HepG2 (cell line): ENCODE data around the gene CNPPD1. TPM values are rescaled to one million over a fixed set of nuclear protein-coding genes. Genes with fewer than 3 reads are reported as not detected.

Source experiments
- ARID2 ChIP-seq: sonication (generic); formaldehyde crosslinking; IDR thresholded peaks from 2 replicates; pipeline ENCODE4 v1.8.1; 2022; ENCODE audit warnings: mild to moderate bottlenecking, missing genetic modification reagents, borderline replicate concordance
- CREB1 ChIP-seq, 2 experiments: fragments of 450-650 bp in 1 of 2; IDR thresholded peaks; 2 replicates each; pipeline ENCODE4 v1.6.1; 2016 to 2017; ENCODE audit warnings: control low read depth in 1 of 2, mild to moderate bottlenecking in 1 of 2, missing compliant biosample characterization in 1 of 2, missing genetic modification characterization in 1 of 2
- ELF1 ChIP-seq: sonication (generic); formaldehyde crosslinking; IDR thresholded peaks from 2 replicates; pipeline ENCODE4 v1.4.0; 2020; ENCODE audit warnings: missing genetic modification reagents
- KMT2B ChIP-seq: IDR thresholded peaks from 2 replicates; pipeline ENCODE4 v1.6.1; 2016; ENCODE audit warnings: missing genetic modification reagents, missing compliant biosample characterization
- NFKB2 ChIP-seq: sonication (generic); formaldehyde crosslinking; IDR thresholded peaks from 2 replicates; pipeline ENCODE4 v1.4.0; 2020; ENCODE audit warnings: missing genetic modification reagents, borderline replicate concordance
- ZFP36L1 ChIP-seq: sonication (generic); formaldehyde crosslinking; IDR thresholded peaks from 2 replicates; pipeline ENCODE4 v1.8.0; 2022; ENCODE audit warnings: mild to moderate bottlenecking, missing genetic modification reagents, moderate library complexity
- ZNF264 ChIP-seq: sonication (generic); formaldehyde crosslinking; IDR thresholded peaks from 2 replicates; pipeline ENCODE4 v1.4.0; 2020; ENCODE audit warnings: missing genetic modification reagents
- polyA plus RNA-seq, 8 experiments: library from polyadenylated mRNA; depleted of rRNA in 3 of 8; stranded (reverse) in 7 of 8; unstranded in 1 of 8; fragments of >200 nt; fragmentation: Illumina TruSeq in 4 of 8; extraction: Trizol in 4 of 8; gene quantifications; 2 replicates each; pipeline versions ENCODE4 v1.2.1 to v1.2.3, GENCODE V29; 2011 to 2016; ENCODE audit warnings: low read depth in 4 of 8, missing spikeins in 1 of 8, mixed read lengths in 1 of 8; ENCODE audit not compliant: insufficient read depth in 1 of 8
- total RNA-seq, 5 experiments: library from RNA; depleted of rRNA; stranded (reverse); fragments of >200 nt; fragmentation: Illumina TruSeq; extraction: Trizol; gene quantifications; 2 replicates each; pipeline ENCODE4 v1.2.3, GENCODE V29; 2016; ENCODE audit warnings: low read depth in 1 of 5
- TF ChIP-seq, protein P1 (sequence below): sonication (generic); formaldehyde crosslinking; IDR thresholded peaks from 2 replicates; pipeline ENCODE4 v1.5.0; 2020; ENCODE audit warnings: mild to moderate bottlenecking, missing genetic modification reagents
- TF ChIP-seq, protein P2 (sequence below): sonication (generic); formaldehyde crosslinking; IDR thresholded peaks from 2 replicates; pipeline ENCODE4 v1.4.0; 2020; ENCODE audit warnings: missing genetic modification reagents
- TF ChIP-seq, protein P3 (sequence below): IDR thresholded peaks from 2 replicates; pipeline ENCODE4 v1.6.1; 2016; ENCODE audit warnings: low read depth, borderline replicate concordance
- TF ChIP-seq, protein P4 (sequence below): sonication (generic); formaldehyde crosslinking; IDR thresholded peaks from 2 replicates; pipeline ENCODE4 v1.4.0; 2020; ENCODE audit warnings: mild to moderate bottlenecking, missing genetic modification reagents
- TF ChIP-seq, protein P5 (sequence below): sonication (generic); formaldehyde crosslinking; IDR thresholded peaks from 2 replicates; pipeline ENCODE4 v1.4.0; 2020; ENCODE audit warnings: missing genetic modification reagents
- TF ChIP-seq, protein P6 (sequence below): sonication (generic); formaldehyde crosslinking; IDR thresholded peaks from 2 replicates; pipeline ENCODE4 v1.4.0; 2020; ENCODE audit warnings: mild to moderate bottlenecking, missing genetic modification reagents
- TF ChIP-seq, protein P7 (sequence below): sonication (generic); formaldehyde crosslinking; IDR thresholded peaks from 2 replicates; pipeline ENCODE4 v1.4.0; 2020; ENCODE audit warnings: missing genetic modification reagents
- TF ChIP-seq, protein P8 (sequence below): sonication (generic); formaldehyde crosslinking; IDR thresholded peaks from 2 replicates; pipeline ENCODE4 v1.4.0; 2020; ENCODE audit warnings: missing genetic modification reagents

CNPPD1 gene
- total and polyA plus RNA-seq, 2 of the 13 experiments (the other 11 are each of a cell fraction or from before 2014, with no cell fraction given): 35.5 to 49.4 TPM

DNA sequence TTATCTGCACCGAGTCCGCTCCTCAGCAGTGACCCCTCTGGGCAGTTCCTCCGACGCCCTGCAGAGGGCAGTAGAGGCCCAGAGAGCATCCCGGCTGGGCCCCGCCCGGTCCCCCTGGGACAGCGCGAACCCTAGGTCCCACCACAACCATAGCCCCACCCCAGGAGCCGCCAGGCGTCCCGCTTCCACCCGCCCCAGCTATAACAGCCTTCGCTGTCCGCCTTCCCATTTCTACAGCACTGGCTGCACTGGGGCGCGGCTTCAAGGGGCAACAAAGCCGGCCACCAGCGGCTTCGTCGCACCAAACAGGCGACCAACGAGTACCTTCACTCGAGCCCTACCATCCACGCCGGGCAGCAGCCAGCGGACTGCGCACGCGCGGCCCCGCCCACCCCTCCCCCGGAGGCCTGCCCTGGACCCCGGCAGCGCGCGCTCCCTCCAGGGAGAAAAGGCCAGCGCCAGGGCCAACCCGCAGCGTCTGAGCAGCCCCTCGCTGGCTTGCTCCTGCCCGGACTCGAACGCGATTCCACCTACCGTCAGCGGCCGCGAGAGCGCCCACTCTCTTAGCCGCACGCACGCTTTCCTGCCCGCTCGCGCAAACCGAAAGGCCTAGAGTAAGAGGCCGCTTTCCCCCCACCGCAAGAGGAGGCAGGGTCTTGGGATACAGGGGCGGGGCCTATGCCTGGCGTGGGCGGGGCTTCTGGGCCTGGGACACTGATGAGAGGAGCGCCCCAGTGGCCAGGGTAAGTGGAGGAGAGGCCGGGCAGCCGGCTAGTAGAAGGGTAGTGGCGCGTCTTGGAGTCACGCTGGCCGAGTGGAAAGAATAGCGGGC, 16.3 kb downstream of the CNPPD1 start, which contains the start of gene NHEJ1 (continued):
- TF ChIP-seq, protein P1, sequence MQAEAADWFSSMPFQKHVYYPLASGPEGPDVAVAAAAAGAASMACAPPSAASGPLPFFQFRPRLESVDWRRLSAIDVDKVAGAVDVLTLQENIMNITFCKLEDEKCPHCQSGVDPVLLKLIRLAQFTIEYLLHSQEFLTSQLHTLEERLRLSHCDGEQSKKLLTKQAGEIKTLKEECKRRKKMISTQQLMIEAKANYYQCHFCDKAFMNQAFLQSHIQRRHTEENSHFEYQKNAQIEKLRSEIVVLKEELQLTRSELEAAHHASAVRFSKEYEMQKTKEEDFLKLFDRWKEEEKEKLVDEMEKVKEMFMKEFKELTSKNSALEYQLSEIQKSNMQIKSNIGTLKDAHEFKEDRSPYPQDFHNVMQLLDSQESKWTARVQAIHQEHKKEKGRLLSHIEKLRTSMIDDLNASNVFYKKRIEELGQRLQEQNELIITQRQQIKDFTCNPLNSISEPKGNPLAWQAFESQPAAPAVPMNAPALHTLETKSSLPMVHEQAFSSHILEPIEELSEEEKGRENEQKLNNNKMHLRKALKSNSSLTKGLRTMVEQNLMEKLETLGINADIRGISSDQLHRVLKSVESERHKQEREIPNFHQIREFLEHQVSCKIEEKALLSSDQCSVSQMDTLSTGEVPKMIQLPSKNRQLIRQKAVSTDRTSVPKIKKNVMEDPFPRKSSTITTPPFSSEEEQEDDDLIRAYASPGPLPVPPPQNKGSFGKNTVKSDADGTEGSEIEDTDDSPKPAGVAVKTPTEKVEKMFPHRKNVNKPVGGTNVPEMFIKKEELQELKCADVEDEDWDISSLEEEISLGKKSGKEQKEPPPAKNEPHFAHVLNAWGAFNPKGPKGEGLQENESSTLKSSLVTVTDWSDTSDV: 0 out of 2 replicates have a peak, but pooled peaks have one; percentile 65
- TF ChIP-seq, protein P2, sequence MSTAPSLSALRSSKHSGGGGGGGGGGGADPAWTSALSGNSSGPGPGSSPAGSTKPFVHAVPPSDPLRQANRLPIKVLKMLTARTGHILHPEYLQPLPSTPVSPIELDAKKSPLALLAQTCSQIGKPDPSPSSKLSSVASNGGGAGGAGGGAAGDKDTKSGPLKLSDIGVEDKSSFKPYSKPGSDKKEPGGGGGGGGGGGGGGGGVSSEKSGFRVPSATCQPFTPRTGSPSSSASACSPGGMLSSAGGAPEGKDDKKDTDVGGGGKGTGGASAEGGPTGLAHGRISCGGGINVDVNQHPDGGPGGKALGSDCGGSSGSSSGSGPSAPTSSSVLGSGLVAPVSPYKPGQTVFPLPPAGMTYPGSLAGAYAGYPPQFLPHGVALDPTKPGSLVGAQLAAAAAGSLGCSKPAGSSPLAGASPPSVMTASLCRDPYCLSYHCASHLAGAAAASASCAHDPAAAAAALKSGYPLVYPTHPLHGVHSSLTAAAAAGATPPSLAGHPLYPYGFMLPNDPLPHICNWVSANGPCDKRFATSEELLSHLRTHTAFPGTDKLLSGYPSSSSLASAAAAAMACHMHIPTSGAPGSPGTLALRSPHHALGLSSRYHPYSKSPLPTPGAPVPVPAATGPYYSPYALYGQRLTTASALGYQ: peak; percentile 48; the same call in 1 of the 2 replicates
- TF ChIP-seq ZFP36L1 (CRISPR knock-in tag) (peak; percentile 63; the same call in 1 of the 2 replicates), CREB1 (IDR thresholded peaks at IDR 0.05) (no peak), CREB1 (CRISPR knock-in tag; IDR thresholded peaks at IDR 0.05) (no peak), ZNF264 (CRISPR knock-in tag) (peak; percentile 83; the same call in 1 of the 2 replicates), NFKB2 (CRISPR knock-in tag) (peak; percentile 91; the same call in 1 of the 2 replicates), ELF1 (CRISPR knock-in tag) (peak; percentile 61), ARID2 (CRISPR knock-in tag) (peak; percentile 99), KMT2B (CRISPR knock-in tag) (peak; percentile 84)
- TF ChIP-seq, protein P3, sequence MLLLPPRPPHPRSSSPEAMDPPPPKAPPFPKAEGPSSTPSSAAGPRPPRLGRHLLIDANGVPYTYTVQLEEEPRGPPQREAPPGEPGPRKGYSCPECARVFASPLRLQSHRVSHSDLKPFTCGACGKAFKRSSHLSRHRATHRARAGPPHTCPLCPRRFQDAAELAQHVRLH (CRISPR knock-in tag): peak; percentile 84; the same call in 1 of the 2 replicates
- TF ChIP-seq, protein P4, sequence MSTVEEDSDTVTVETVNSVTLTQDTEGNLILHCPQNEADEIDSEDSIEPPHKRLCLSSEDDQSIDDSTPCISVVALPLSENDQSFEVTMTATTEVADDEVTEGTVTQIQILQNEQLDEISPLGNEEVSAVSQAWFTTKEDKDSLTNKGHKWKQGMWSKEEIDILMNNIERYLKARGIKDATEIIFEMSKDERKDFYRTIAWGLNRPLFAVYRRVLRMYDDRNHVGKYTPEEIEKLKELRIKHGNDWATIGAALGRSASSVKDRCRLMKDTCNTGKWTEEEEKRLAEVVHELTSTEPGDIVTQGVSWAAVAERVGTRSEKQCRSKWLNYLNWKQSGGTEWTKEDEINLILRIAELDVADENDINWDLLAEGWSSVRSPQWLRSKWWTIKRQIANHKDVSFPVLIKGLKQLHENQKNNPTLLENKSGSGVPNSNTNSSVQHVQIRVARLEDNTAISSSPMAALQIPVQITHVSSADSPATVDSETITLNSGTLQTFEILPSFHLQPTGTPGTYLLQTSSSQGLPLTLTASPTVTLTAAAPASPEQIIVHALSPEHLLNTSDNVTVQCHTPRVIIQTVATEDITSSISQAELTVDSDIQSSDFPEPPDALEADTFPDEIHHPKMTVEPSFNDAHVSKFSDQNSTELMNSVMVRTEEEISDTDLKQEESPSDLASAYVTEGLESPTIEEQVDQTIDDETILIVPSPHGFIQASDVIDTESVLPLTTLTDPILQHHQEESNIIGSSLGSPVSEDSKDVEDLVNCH (CRISPR knock-in tag): 0 out of 2 replicates have a peak, but pooled peaks have one; percentile 1
- TF ChIP-seq, protein P5, sequence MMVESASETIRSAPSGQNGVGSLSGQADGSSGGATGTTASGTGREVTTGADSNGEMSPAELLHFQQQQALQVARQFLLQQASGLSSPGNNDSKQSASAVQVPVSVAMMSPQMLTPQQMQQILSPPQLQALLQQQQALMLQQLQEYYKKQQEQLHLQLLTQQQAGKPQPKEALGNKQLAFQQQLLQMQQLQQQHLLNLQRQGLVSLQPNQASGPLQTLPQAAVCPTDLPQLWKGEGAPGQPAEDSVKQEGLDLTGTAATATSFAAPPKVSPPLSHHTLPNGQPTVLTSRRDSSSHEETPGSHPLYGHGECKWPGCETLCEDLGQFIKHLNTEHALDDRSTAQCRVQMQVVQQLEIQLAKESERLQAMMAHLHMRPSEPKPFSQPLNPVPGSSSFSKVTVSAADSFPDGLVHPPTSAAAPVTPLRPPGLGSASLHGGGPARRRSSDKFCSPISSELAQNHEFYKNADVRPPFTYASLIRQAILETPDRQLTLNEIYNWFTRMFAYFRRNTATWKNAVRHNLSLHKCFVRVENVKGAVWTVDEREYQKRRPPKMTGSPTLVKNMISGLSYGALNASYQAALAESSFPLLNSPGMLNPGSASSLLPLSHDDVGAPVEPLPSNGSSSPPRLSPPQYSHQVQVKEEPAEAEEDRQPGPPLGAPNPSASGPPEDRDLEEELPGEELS (CRISPR knock-in tag): peak; percentile 58
- TF ChIP-seq, protein P6, sequence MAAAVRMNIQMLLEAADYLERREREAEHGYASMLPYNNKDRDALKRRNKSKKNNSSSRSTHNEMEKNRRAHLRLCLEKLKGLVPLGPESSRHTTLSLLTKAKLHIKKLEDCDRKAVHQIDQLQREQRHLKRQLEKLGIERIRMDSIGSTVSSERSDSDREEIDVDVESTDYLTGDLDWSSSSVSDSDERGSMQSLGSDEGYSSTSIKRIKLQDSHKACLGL (CRISPR knock-in tag): peak; percentile 91
- TF ChIP-seq, protein P7, sequence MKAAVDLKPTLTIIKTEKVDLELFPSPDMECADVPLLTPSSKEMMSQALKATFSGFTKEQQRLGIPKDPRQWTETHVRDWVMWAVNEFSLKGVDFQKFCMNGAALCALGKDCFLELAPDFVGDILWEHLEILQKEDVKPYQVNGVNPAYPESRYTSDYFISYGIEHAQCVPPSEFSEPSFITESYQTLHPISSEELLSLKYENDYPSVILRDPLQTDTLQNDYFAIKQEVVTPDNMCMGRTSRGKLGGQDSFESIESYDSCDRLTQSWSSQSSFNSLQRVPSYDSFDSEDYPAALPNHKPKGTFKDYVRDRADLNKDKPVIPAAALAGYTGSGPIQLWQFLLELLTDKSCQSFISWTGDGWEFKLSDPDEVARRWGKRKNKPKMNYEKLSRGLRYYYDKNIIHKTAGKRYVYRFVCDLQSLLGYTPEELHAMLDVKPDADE (CRISPR knock-in tag): no peak
- TF ChIP-seq, protein P8, sequence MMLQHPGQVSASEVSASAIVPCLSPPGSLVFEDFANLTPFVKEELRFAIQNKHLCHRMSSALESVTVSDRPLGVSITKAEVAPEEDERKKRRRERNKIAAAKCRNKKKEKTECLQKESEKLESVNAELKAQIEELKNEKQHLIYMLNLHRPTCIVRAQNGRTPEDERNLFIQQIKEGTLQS (CRISPR knock-in tag): no peak; the same call in none of the 2 replicates
